Mucosa of descending colon (tissue), 3 donors: ENCODE data around the gene LIME1. TPM values are rescaled to one million over a fixed set of nuclear protein-coding genes. Genes with fewer than 3 reads are reported as not detected.
A peak's percentile ranks its signal among the peaks of the same experiment; 100 is the strongest.

Experiments
- ATAC-seq: fragments of 200-7000 bp; cut with Tn5 transposase; one replicate; pipeline ENCODE4 v1.9.1; 2020; ENCODE audit warnings: mild to moderate bottlenecking, moderate library complexity
- DNase-seq, 3 donors: peaks; one replicate each; pipeline ENCODE4 v3.0.0-alpha.2; 2020
- H3K36me3 ChIP-seq: fragments of 200-600 bp; one replicate; pipeline ENCODE4 v1.8.0; 2021; ENCODE audit warnings: low read depth, mild to moderate bottlenecking
- H3K4me1 ChIP-seq: fragments of 200-600 bp; one replicate; pipeline ENCODE4 v1.8.0; 2021; ENCODE audit warnings: low read depth, mild to moderate bottlenecking
- H3K4me3 ChIP-seq: fragments of 200-600 bp; one replicate; pipeline ENCODE4 v1.8.0; 2021; ENCODE audit warnings: mild to moderate bottlenecking
- H3K9me3 ChIP-seq: fragments of 200-600 bp; one replicate; pipeline ENCODE4 v1.8.0; 2021; ENCODE audit warnings: mild to moderate bottlenecking
- CTCF ChIP-seq: fragments of 200-600 bp; IDR thresholded peaks from one replicate; pipeline ENCODE4 v1.8.0; 2022; ENCODE audit warnings: antibody characterized with exemption, mild to moderate bottlenecking
- intact Hi-C, 2 donors: fragments of 100-400 bp; cut with DNase I in 1 of 2; cut with micrococcal nuclease in 1 of 2; formaldehyde crosslinking; loops; one replicate each; pipeline versions ENCODE4 v1.11.0 to v1.11.1; 2022; cut with DNase I, micrococcal nuclease
- long read RNA-seq, 2 donors: library from polyadenylated mRNA; unstranded; transcript quantifications; one replicate each; pipeline ENCODE4 v2.0.0, GENCODE V29; 2019 to 2021
- total RNA-seq, 3 donors: library from RNA; stranded (reverse); fragmentation: NEBNext Ultra II Directional in 2 of 3; extraction: Animal tissue kit (Norgen Biotek cat#: 25700) in 2 of 3; gene quantifications; one replicate each; pipeline versions ENCODE4 v1.2.1 to v1.2.4, GENCODE V29; 2021 to 2023
- donor health status: DM: no; HTN: no; CAD: no; lungs with moderate emphysema.
- donor health status: DM: no; HTN: no; CAD: no.
- donor health status: DM: no; HTN: yes; CAD: no.

The LIME1 gene
- 10 to 100 TPM; 10.4 to 11.2 (median 10.8) TPM for total RNA-seq
- long read RNA-seq, donor 1, partial matches to known transcripts = 0 of 3 reads
- long read RNA-seq, donor 1, other reads (novel, unspliced or antisense) = 0 of 3 reads
- long read RNA-seq, donor 2, transcript LIME1-205 (6 exons, 819 nt) = major isoform, 5 of 6 reads
- long read RNA-seq, donor 2, partial matches to known transcripts = 1 of 6 reads
- long read RNA-seq, donor 2, other reads (novel, unspliced or antisense) = 0 of 6 reads

- Histone ChIP-seq H3K36me3 (no peaks in the 10 kb centered on the region), H3K9me3 (no peaks in the 10 kb centered on the region), H3K4me3 (no peak within 1 kb of the TSS), H3K4me1 (peaks cover 40% of the 10 kb centered on the region)
- ATAC-seq (peak; percentile 47), DNase-seq (peak; percentile 77 to 89 (median 86))
- TF ChIP-seq CTCF = no peak
- intact Hi-C loops = no loop called here
Measured at GRCh38 chr20:63735859-63736718, at the start of gene LIME1. TSS of gene LIME1 (plus strand) at chr20:63736664. CDS start at chr20:63737550, 886 bp downstream.

GRCh38 chr20:63687419-63688178, 48.9 kb upstream of the LIME1 start:
- H3K4me1 ChIP-seq = peaks cover 49% of the 10 kb centered on the region
- TF ChIP-seq CTCF = no peak
- H3K36me3 ChIP-seq = no peaks in the 10 kb centered on the region
- intact Hi-C loops = no loop called here
- no peak overlapping the region for H3K4me3 ChIP-seq
- no peak for ATAC-seq
- peak in 2 of 3 donors; percentile 43 to 63 for DNase-seq
- no peaks in the 10 kb centered on the region for H3K9me3 ChIP-seq

- DNase-seq (peak in 1 of 3 donors; percentile 56), ATAC-seq (no peak)
- H3K4me3 ChIP-seq = no peak overlapping the region
- H3K4me1 ChIP-seq = peaks cover 49% of the 10 kb centered on the region
- no peak for TF ChIP-seq CTCF
- no peaks in the 10 kb centered on the region for H3K36me3 ChIP-seq
- no peaks in the 10 kb centered on the region for H3K9me3 ChIP-seq
- intact Hi-C loops = no loop called here
Measured at GRCh38 chr20:63688228-63689045, 48.0 kb upstream of the LIME1 start.

- H3K4me3 ChIP-seq = no peak overlapping the region
- H3K4me1 ChIP-seq = peaks cover 49% of the 10 kb centered on the region
- no peak for TF ChIP-seq CTCF
- no peaks in the 10 kb centered on the region for H3K9me3 ChIP-seq
- intact Hi-C loops = no loop called here
- ATAC-seq = peak; percentile 26
- no peaks in the 10 kb centered on the region for H3K36me3 ChIP-seq
- DNase-seq = peak in 2 of 3 donors; percentile 57 to 77
Measured at GRCh38 chr20:63689046-63690002, 47.1 kb upstream of the LIME1 start.
